GM21381 (cell line): ENCODE results near the gene SCYGR4.
"Not testable (repeated sequence)": the region's sequence is repeated elsewhere in the genome, so short reads cannot be mapped to it uniquely, and the experiment has no call there.

Experiments
- ATAC-seq: cut with Tn5 transposase; IDR thresholded peaks from one replicate; pipeline ENCODE4 v1.9.1; 2021; ENCODE audit warnings: mild to moderate bottlenecking, moderate library complexity; ENCODE audit not compliant: unreplicated experiment

Gene SCYGR4

GRCh38 chr2:227665189-227665940, 48.1 kb downstream of the SCYGR4 start:
- ATAC-seq: no peak

DNA sequence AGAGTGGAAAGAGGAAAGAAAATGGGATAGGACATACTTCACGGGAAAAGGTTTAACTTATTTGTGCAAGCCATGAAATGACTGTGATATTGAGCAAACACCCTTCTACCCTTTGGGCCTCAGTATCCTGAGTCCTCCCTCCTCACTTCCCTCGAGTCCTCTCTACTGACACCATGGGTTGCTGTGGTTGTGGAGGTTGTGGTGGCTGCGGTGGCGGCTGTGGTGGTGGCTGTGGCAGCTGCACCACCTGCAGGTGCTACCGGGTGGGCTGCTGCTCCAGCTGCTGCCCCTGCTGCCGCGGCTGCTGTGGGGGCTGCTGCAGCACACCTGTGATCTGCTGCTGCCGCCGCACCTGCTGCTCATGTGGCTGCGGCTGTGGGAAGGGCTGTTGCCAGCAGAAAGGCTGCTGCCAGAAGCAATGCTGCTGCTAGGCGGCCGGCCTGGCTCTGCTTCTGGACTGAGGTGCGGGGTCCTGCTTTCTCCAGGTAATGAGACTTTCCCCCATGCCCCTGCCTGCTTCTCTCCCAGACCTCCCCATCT, 49.4 kb downstream of the SCYGR4 start, which contains the start of gene SCYGR5:
TSS of gene SCYGR5 (plus strand) at position 174 of the 540 bp plus-strand sequence. CDS start at position 174, 0 bp downstream.
- ATAC-seq: not testable (repeated sequence)
